ENCODE results near the gene CEBPA. TPM values are rescaled to one million over a fixed set of nuclear protein-coding genes. Genes with fewer than 3 reads are reported as not detected.

Gene CEBPA
- polyA plus RNA-seq (2013, experiment 1 of 2; ENCODE audit: insufficient read length), result 0.64 TPM
- polyA plus RNA-seq (2013, experiment 2 of 2; ENCODE audit: insufficient read length), result 1.1 TPM

DNA sequence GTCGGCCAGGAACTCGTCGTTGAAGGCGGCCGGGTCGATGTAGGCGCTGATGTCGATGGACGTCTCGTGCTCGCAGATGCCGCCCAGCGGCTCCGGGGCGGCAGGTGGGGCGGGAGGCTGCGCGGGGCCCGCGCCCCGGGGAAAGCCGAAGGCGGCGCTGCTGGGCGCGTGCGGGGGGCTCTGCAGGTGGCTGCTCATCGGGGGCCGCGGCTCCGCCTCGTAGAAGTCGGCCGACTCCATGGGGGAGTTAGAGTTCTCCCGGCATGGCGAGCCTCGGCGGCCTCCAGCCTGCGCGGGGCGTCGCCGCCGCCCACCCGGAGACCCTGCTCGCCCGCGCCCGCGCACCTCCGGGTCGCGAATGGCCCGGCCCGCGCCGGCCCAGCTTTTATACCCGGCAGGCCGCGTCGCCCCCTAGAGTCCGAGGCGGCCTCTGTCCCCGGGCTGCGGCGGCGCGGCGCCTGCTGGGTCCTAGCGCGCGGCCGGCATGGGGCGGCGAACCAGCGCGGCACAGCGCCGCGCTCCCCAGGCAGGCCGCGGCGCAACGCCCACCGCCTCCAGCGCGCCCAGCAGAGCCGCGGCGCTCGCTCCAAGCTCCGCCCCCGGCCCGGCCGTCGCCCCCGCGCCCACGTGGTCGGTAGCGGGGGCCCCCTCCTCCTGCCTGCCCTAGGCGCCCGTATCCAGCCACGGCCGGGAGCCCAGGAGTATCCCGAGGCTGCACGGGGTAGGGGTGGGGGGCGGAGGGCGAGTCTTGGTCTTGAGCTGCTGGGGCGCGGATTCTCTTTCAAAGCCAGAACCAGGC is at the start of gene CEBPA:
CEBPA (minus strand) TSS at position 360 of the 799 bp plus-strand sequence; CDS start at position 240, 120 bp downstream.
- DNase-seq, result peak; percentile 88

DNA sequence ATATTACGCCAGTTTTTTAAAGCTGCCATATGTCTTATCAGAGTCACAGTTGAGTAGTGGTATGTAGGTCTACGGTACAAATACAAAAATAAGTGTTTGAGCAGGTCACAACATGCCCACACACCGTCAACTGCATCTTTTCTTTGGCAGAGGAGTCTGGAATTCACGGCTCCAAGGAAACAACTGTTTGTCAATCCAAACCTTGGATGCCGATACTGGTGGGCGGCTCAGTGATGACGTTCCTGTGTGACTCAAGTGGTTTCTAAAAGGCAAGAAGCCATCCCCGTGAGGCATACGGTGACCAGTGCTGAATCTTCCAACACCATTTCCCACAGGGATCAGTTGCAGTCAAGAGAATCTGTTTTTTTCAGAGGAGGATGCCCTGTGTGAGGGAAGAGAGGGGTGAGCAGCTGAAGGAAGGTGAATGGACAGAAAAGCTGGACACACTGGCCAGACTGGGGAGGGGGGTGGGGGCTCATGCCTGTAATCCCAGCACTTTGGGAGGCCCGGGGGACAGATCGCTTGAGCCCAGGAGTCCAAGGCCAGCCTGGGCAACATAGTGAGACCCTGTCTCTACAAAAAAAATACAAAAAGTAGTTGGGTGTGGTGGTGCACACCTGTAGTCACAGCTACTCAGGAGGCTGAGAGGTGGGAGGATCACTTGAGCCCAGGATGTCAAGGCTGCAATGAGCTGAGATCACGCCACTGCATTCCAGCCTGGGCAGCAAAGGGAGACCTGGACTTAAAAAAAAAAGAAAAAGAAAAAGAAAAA is 48.4 kb upstream of the CEBPA start:
- DNase-seq, result no peak

DNA sequence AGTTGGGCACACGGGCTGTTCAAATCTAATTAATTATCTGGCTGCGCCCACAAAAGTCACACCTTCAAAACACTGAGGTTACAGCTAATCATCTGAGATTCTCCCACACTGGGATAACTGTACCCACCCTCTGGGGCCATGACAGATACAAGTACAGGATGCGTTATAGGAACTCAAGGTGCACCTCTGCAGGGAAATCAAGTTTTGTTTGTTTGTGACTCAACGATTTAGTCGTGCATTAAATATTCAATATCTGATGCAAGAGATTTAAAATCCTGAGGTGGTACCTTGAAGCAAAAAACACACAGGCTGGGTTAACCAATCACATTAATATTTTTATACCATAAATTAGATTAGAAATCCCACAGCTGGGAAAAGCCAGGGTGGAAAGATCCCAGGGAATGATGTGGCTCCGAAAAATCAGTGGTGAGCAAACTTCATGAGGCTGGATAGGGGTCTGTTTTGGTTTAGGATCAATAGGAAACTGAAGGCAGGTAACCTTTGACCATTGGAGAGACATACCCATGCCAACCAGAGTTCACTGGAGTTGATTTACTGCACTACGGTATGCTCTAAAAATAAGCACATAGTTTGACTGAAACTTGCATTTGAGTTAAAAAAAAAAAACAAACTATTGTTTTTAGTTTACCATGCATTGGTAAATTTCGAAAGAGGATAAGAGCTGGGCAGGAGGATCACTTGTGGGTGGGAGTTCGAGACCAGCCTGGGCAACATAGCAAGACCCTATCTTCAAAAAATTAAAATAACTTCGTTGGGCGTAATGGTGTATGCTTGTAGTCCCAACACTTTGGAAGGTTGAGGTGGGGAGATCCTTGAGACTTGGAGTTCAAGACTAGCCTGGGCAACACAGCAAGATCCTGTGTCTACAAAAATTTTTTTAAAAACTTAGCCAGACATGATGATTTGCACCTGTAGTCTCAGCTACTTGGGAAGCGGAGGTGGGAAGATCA is 47.3 kb upstream of the CEBPA start:
- no peak for DNase-seq

- no peak for DNase-seq
Observed at GRCh38 chr19:33348301-33349010, 46.1 kb upstream of the CEBPA start.

GRCh38 chr19:33347300-33347699 is 45.0 kb upstream of the CEBPA start:
- no peak for DNase-seq

GRCh38 chr19:33346665-33347064 is 44.3 kb upstream of the CEBPA start:
- no peak for DNase-seq

GRCh38 chr19:33345163-33345562 is 42.8 kb upstream of the CEBPA start:
- DNase-seq, result no peak

DNA sequence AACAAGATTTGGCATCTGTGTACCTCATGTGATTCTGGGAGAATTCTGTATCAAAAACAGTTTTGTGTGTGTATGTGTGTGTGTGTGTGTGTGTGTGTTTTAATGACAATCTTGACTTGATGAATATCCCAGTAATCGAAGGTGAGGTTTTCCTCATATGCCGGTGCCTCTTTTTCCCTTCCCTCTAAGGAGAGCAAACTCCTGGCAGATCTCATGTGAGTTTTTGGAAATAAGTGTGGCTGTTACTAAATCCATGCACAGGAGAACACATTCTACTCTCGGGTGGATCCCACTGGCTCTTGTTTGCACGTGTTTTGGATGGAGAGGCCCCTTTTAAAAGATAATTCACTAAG is 42.2 kb upstream of the CEBPA start:
- no peak for DNase-seq

GRCh38 chr19:33343859-33344572 is 41.7 kb upstream of the CEBPA start:
- peak; percentile 9 for DNase-seq

DNA sequence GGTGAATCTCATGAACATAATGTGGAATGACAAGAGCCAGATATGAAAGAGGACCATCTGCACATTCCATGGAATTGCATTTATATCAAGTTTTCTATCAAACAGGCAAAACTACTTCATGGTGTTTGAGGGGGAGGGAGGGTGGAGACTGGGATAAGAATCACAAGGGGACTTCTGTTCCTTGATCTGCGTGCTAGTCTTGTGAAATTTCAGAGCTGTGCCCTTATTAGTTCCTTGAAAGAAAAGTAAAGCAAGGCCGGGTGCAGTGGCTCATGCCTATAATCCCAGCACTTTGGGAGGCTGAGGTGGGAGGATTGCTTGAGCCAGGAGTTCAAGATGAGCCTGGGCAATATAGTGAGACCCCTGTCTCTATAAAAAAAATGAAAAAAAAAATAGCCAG is 41.0 kb upstream of the CEBPA start:
- DNase-seq, result no peak

DNA sequence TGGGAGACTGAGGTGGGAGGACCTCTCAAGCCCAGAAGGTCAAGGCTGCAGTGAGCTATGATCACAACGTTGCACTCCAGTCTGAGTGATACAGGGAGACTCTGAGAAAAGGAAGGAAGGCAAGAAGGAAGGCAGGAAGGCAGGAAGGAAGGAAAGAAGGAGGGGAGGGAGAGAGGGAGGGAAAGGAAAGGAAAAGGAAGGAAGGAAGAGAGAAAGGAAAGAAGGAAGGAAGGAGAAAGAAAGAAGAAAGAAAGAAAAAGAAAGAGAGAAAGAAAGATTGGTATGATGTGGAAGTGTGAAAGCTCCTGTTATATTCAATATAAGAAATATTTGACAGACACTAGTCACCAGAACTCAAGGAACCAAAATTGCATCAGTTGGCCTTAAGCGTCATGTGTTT is 38.7 kb upstream of the CEBPA start:
- DNase-seq, result no peak

DNA sequence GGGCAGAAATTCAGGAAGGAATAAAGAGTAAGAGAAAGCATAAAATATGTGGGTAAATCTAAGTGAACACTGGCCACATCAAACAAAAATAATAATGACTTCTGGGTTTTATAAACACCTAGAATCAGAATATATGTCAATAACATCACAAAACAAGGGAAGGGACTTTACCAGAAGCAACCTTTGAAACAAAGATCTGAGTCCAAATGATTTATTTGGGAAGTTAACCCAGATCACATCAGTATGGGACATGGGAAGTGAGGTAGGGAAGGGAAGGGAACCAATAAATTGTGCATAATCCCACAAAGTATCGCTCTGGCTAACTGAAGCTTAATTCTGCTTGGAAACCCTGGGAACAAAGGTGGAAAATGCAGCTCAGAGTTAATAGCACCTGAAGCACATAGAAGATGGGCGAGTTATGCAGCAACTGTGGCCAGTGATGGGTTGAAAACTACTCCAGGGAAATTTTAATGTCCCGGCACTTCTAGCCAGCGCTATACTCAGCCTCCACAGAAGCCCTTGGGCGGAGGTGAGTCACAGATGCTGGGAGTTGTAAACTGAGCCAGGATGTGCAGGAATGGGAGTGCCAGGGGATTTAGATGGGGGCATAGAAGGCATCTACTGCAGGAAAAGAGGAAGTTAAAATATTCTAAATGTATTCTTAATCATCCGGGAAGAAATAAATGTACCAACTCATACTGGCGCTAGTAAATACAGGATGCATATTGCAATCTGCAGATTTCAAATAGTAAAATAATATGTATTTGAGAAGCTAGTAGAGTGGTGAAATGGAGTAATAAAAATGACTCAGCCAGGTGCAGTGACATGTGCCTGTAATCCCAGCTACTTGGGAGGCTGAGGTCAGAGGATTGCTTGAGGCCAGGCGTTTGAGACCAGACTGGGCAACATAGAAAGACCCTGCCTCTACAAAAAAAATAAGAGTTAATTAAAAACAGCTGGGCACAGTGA is 37.0 kb upstream of the CEBPA start:
- DNase-seq, result no peak

DNA sequence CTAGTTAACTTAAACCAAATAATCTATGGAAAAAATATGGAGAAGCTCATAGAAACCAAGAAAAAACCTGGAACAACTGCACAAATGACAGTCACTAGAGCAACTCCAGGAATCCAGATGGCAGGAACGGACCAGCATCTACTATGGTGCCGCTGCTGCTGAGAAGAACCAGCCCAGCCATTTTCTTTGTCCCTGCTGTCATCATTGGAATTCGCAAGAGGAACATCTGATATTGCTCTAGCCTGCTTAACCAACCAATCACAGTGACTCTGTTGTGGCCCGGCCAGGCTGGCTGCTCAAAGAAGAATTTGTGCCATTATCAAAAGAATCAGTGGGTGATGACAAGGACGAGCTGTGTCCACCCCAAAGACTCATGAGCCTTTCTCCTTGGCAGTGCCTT is 33.1 kb upstream of the CEBPA start:
- no peak for DNase-seq

DNA sequence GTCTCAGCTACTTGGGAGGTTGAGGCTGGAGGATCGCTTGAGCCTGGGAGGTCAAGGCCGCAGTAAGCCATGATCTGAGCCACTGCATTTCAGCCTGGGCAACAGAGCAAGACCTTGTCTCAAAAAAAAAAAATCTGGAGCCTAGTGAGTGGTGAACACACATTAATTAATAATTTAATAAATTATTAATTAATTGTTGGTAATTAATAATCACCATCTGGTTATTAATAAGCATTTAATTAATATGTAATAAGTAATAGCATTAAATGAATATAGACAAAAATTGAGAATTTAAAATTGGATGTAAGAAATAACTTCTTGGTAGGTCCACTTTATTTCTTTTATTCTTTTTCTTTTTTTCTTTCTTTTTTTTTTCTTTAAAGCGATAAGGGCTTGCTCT is 31.9 kb upstream of the CEBPA start:
- no peak for DNase-seq

DNA sequence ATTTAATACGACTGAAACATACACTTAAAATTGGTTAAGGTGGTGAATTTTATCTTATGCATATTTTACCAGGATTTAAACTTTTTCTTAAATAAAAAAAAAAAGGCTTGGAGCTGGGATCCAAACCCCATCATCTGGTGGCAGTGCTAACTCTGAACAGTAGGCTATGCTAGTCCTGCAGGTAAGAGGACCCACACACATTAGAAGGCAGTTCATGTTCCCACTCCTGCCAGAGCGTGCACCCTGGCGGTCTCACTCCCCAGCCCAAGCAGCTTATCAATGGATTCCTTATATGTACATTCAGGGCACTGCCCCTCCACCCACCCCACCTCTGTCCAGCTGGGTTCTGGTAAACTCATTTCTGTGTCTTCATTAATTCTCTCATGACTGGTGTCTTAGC is 31.3 kb upstream of the CEBPA start:
- no peak for DNase-seq

- no peak for DNase-seq
Observed at GRCh38 chr19:33333151-33333550, 30.8 kb upstream of the CEBPA start.

- no peak for DNase-seq
Observed at GRCh38 chr19:33332248-33332647, 29.9 kb upstream of the CEBPA start.

DNA sequence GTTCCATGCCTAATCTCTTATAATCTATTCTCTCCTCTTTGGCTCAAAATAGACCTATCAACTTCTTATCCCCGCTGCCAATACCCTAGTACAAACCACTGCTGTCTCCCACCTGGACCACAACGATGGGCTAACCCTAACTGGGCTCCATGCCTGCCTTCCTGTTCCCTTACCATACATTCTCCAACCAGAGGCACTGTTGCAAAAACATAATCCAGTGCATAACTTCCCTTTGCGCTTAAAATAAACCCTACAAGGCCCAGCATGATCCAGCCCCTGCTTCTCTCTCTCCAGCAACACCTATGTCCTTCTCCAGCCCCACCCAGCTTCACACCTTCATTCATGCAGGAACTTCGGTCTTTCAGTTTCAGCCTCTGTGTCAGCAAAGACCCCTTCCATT is 27.4 kb upstream of the CEBPA start:
- DNase-seq, result no peak

- no peak for DNase-seq
Observed at GRCh38 chr19:33329060-33329459, 26.7 kb upstream of the CEBPA start.

GRCh38 chr19:33325920-33326319 is 23.6 kb upstream of the CEBPA start:
- DNase-seq, result no peak

All from fibroblast of skin of scalp (primary cell).